Osteoblast (primary cell): Measurements from ENCODE around the gene RALGPS1. TPM values are rescaled to one million over a fixed set of nuclear protein-coding genes. Genes with fewer than 3 reads are reported as not detected.

Experiments
- DNase-seq: peaks from one replicate; pipeline ENCODE4 v3.0.0; 2011; ENCODE audit warnings: low spot score, mixed read lengths; ENCODE audit not compliant: insufficient read length; ENCODE audit errors: missing footprints
- H2AFZ ChIP-seq: 2 replicates; pipeline ENCODE4 v1.6.0; 2011; ENCODE audit warnings: mild to moderate bottlenecking, low read length
- H3K27ac ChIP-seq: 2 replicates; pipeline ENCODE4 v1.5.1; 2011; ENCODE audit warnings: mild to moderate bottlenecking, low read depth, low read length, moderate library complexity
- H3K27me3 ChIP-seq: 2 replicates; pipeline ENCODE4 v1.6.0; 2012; ENCODE audit warnings: mild to moderate bottlenecking, control low read depth, inconsistent platforms, low read length, moderate library complexity; ENCODE audit not compliant: insufficient read depth
- H3K36me3 ChIP-seq: 2 replicates; pipeline ENCODE4 v1.5.1; 2011; ENCODE audit warnings: mild to moderate bottlenecking, low read length, control low read depth, moderate library complexity; ENCODE audit not compliant: insufficient read depth
- H3K4me1 ChIP-seq: 2 replicates; pipeline ENCODE4 v1.5.1; 2011; ENCODE audit warnings: mild to moderate bottlenecking, low read length, control low read depth, moderate library complexity; ENCODE audit not compliant: insufficient read depth
- H3K4me2 ChIP-seq: 2 replicates; pipeline ENCODE4 v1.6.0; 2011; ENCODE audit warnings: mild to moderate bottlenecking, low read length; ENCODE audit not compliant: insufficient read depth
- H3K4me3 ChIP-seq: fragments of 200-600 bp; sonication (generic); 3 replicates; pipeline ENCODE4 v1.5.1; 2012; ENCODE audit warnings: mild to moderate bottlenecking, low read length, inconsistent platforms; ENCODE audit not compliant: insufficient read depth
- H3K79me2 ChIP-seq: 2 replicates; pipeline ENCODE4 v1.6.0; 2012; ENCODE audit warnings: mild to moderate bottlenecking, low read length, control low read depth, inconsistent platforms; ENCODE audit not compliant: insufficient read depth
- H3K9me3 ChIP-seq: 2 replicates; pipeline ENCODE4 v1.5.1; 2011; ENCODE audit warnings: low read depth, low read length, control low read depth
- H4K20me1 ChIP-seq: 2 replicates; pipeline ENCODE4 v1.6.0; 2012; ENCODE audit warnings: mild to moderate bottlenecking, low read length, control low read depth; ENCODE audit not compliant: insufficient read depth
- total RNA-seq: library from RNA; depleted of rRNA; stranded (reverse); fragments of >200 nt; gene quantifications from 2 replicates; pipeline ENCODE4 v1.2.3, GENCODE V29; 2012
- TF ChIP-seq, protein P1 (sequence below): IDR thresholded peaks from 2 replicates; pipeline ENCODE4 v1.5.1; 2011; ENCODE audit warnings: mild to moderate bottlenecking, low read depth, low read length, moderate library complexity; ENCODE audit errors: extremely low read depth

RALGPS1 gene
- total RNA-seq, 1 donor: 5.1 TPM

DNA sequence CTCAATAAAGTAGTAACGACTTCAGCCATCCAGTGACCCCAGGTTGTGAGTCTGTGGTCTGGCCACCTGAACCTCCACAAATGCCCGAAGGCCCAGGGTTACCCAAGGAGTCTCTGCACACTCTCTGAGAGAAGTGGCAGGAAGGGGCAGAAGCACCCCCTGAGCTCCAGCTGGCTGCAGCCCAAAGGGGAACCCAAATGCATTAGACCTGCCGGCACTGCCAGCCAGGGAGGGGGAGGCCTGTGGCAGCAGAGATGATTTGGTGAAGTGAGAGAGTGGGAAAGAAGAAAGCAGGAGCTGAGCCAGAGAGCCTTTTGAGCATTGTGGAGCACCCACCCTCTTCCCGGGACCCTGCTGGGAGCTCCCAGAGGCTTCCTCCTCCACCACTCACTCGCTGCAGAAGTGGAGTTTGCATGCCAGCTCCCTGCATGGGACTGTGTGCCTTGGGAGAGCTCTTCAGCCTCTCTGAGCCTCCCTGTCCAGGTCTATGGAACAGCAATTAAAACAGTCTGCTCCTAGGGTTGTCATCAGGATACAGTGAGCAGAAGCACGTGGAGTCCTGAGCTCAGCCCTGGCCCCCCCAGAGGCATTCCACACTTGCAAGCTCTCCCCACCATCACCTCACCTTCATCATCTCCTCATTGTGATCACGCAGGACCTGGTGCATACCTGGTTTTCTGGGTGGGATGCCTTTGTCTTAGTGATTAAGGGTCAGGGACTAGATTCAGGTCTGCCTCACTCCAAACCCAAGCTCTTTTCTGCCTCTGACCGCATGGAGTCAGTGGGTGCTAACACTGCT, 221.7 kb downstream of the RALGPS1 start:
- no peak overlapping the region for H2AFZ ChIP-seq
- H3K27ac ChIP-seq: no peak overlapping the region
- no peak overlapping the region for H3K4me3 ChIP-seq

DNA sequence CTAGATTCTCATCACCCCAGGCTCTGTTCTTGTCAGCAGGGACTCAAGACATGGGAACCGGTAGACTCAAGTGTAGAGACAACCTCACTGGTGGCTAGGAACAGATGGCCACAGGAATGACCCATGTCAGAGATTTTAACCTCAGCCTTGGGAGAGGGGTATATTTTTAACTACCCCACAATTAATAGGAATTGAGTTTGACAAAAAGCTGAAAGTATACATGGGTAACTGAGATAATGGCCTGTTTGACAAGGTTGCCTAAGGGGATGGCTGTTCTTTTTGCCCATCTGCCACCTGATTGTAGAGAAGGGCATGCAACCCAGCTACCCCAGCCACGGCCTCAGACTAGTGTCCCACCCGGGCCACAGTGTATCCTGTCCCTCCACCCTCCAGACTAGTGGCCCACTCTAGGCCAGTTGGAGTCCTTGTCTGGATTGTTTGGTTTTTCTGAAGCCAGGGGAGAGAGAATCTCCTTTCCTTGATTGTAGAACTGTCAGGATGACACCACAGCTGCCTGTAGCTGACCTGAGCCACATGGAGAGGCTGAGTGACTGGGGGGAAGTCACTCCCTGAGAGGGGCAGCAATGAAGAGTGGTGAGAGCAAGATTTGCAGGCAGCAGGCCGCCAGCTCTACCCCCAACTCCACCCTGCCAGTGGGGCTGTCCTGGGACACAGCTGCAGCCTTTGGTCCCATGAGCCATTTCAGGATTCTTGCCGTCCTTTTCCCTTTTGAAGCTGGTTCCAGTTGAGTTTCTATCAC, 222.5 kb downstream of the RALGPS1 start:
- Histone ChIP-seq H3K4me1 (peaks cover 29% of the 10 kb centered on the region), H3K4me2 (no peak overlapping the region), H3K27me3 (peaks cover 4% of the 10 kb centered on the region), H4K20me1 (no peaks in the 10 kb centered on the region), H3K36me3 (no peaks in the 10 kb centered on the region), H3K9me3 (no peaks in the 10 kb centered on the region), H3K27ac (no peak overlapping the region), H3K79me2 (no peaks in the 10 kb centered on the region), H3K4me3 (no peak overlapping the region), H2AFZ (no peak overlapping the region)
- TF ChIP-seq, protein P1, sequence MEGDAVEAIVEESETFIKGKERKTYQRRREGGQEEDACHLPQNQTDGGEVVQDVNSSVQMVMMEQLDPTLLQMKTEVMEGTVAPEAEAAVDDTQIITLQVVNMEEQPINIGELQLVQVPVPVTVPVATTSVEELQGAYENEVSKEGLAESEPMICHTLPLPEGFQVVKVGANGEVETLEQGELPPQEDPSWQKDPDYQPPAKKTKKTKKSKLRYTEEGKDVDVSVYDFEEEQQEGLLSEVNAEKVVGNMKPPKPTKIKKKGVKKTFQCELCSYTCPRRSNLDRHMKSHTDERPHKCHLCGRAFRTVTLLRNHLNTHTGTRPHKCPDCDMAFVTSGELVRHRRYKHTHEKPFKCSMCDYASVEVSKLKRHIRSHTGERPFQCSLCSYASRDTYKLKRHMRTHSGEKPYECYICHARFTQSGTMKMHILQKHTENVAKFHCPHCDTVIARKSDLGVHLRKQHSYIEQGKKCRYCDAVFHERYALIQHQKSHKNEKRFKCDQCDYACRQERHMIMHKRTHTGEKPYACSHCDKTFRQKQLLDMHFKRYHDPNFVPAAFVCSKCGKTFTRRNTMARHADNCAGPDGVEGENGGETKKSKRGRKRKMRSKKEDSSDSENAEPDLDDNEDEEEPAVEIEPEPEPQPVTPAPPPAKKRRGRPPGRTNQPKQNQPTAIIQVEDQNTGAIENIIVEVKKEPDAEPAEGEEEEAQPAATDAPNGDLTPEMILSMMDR: no peak
- DNase-seq: no peak

More for the DNA sequence above, 221.7 kb downstream of the RALGPS1 start:
- H3K27me3 ChIP-seq: peaks cover 4% of the 10 kb centered on the region
- peaks cover 37% of the 10 kb centered on the region for H3K4me1 ChIP-seq
- H3K4me2 ChIP-seq: no peak overlapping the region
- no peaks in the 10 kb centered on the region for H3K36me3 ChIP-seq
- H3K9me3 ChIP-seq: no peaks in the 10 kb centered on the region
- TF ChIP-seq, protein P1: no peak
- H4K20me1 ChIP-seq: no peaks in the 10 kb centered on the region
- no peak for DNase-seq
- no peaks in the 10 kb centered on the region for H3K79me2 ChIP-seq

DNA sequence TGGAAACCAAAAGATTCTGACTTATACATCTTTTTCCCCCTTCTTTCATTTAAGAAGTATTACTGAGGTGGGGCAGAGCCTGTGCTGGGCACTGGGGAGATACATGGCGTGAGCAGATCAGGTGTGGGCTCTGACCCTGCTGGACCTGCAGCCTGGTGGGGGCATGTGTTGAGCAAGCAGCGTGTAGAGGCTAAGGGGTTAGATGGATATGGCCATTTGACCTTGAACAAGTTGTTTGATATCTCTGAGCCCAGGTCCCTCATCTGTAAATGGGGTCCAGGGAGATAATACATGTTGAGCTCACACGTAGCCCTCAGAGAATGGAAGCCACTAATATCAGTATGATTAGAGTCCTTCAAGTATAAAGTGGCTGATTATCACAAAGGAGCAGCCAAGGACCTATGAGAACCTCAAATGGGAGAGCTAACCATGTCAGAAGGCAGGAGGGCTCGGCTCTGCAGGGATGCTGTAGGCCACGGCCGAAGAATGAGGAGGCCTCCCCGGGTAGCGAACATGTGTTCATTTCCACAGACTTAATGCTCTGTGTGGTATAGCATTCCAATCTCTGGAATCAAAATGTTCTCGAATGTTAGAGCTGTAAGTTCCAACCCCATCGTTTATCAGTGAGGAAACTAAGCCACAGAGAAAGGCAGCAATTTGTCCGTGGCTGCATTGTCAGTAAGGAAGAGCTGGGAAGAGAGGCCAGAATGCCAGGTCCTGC, 223.2 kb downstream of the RALGPS1 start:
- no peak overlapping the region for H2AFZ ChIP-seq
- no peak overlapping the region for H3K27ac ChIP-seq
- DNase-seq: no peak

More for the DNA sequence above, 223.2 kb downstream of the RALGPS1 start:
- no peaks in the 10 kb centered on the region for H3K79me2 ChIP-seq
- H3K9me3 ChIP-seq: no peaks in the 10 kb centered on the region
- H3K27me3 ChIP-seq: peaks cover 4% of the 10 kb centered on the region
- no peaks in the 10 kb centered on the region for H4K20me1 ChIP-seq
- no peak overlapping the region for H3K4me2 ChIP-seq
- TF ChIP-seq, protein P1: no peak
- no peaks in the 10 kb centered on the region for H3K36me3 ChIP-seq
- no peak overlapping the region for H3K4me3 ChIP-seq
- peaks cover 22% of the 10 kb centered on the region for H3K4me1 ChIP-seq
